Muscle of back (tissue), 11 donors: ENCODE measurements around the gene IL24. TPM values are rescaled to one million over a fixed set of nuclear protein-coding genes. Genes with fewer than 3 reads are reported as not detected.
"Not testable (repeated sequence)": the region's sequence is repeated elsewhere in the genome, so short reads cannot be mapped to it uniquely, and the experiment has no call there.

Experiments
- DNase-seq, 3 donors: peaks; one replicate each; pipeline versions ENCODE4 v3.0.0 to v3.0.0-alpha.2; 2013
- polyA plus RNA-seq, 10 donors: library from polyadenylated mRNA; unstranded; fragments of 120-200 nt; gene quantifications; one replicate each; pipeline ENCODE4 v1.2.1, GENCODE V29; 2013; ENCODE audit not compliant: insufficient read length in 10 of 10

IL24 gene
- polyA plus RNA-seq, 10 donors, result 0.10 to 1.6 (median 0.16) TPM; not detected in 2

DNA sequence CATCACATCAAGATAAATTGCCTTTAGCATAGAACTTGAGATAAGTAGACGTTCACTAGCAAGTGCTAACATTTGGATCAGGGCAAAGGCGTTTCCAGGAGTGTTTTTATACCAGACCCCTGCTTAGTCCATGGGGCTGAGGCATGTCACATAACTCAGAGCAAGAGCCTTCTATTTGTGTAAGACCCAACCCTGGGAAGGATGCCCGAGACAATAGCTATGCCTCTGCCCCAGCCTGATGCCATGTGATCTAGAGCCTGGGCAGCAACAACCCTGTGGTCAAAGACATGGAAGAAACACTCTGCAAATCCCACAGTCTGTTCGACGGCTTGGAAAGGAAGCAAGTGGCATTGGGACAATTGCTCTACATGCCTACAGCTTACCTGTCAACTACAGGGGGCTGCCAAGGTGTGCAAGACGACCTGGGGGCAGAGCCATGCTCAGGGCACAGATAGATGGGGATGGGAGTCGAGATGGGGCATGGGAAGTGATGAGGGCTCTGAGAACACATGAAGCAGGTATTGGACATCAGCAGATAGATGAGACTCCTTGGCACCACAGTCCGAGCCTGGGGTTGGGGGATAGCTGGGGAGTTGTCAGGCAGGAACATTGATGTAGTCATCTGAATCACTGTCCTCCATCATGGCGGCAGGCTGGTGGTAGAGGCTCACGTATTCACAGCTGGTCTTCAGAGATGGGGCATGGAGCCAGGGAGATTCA is 7.3 kb downstream of the IL24 start:
- no peak for DNase-seq

GRCh38 chr1:206905295-206906164 is 8.3 kb downstream of the IL24 start:
- peak in 1 of 3 donors; percentile 93 for DNase-seq

- no peak for DNase-seq
These were observed 10.2 kb downstream of the IL24 start for GRCh38 chr1:206907304-206907991.

DNA sequence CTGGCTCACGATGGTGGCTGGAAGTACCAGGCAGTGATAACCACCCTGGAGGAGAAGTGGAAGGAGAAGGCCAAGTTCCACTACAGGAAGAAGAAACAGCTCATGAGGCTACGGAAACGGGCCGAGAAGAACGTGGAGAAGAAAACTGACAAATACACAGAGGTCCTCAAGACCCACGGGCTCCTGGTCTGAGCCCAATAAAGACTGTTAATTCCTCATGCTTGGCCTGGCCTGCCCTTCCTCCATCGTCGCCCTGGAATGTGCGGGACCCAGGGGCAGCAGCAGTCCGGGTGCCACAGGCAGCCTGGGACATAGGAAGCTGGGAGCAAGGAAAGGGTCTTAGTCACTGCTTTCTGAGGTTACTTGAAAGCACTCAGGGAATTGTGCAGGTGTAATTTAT is 10.8 kb downstream of the IL24 start:
- no peak for DNase-seq

GRCh38 chr1:206909161-206909882 is 12.1 kb downstream of the IL24 start:
- DNase-seq, result peak in 1 of 3 donors; percentile 61

DNA sequence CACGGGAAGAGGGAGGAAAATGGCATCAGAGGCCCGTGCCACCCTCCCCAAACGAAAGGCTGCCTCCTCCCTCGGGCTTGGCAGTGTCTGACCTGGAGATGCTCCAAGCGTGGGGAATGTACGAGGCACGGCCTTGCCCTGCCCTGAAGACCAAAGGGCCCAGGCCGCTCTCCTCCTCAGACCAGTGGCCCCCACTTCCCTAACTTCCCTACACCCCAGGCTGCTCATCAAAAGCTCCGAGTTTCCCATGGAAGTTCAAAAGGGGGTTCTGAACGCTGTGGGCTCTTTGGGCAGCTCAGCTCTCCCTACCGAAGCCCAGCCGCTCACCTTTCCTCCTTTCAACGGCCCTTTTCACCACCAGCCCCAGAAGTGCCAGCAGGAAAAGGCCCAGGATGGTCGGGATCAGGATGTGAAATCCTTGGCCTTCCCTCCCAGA is 12.7 kb downstream of the IL24 start:
- DNase-seq, result no peak

- DNase-seq, result peak; percentile 51 to 76 (median 69)
These were observed 13.9 kb downstream of the IL24 start for GRCh38 chr1:206911064-206911663.

GRCh38 chr1:206912445-206913095 is 15.3 kb downstream of the IL24 start:
- DNase-seq, result peak; percentile 74 to 88 (median 84)

- no peak for DNase-seq
These were observed 16.7 kb downstream of the IL24 start for GRCh38 chr1:206913766-206914537.

DNA sequence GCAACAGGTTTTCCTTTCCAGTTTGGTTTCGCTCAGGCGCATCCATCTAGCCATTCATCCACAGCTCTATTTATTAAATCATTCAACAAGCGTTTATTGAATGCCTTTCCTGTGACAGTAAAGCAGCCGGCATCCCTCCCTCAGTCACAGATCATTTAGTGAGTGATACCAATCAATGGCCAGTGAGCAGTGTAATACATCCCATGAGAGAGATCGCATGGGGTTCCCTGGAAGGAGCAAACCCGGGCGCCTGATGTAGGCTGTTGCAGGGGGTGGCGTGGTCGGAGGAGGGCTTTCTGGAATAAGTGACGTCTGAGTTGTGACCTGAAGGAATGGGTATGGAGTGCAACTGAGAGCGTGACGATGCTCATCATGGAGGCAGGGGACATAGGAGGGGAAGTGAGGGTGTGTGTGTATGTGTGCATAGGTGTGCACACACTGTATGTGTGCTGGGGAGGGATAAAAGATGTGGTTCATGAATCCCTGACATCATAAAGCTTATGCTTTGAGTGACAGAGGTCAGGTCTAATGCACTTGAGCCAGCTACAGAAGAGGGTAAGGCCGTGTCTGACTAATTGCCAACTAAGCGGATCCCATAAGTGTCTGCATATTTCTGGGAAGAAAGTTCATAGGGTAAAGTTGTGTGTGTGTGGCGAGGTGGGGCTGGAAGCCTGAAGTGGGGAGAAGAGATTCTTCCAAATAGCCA is 17.9 kb downstream of the IL24 start:
- no peak for DNase-seq

- DNase-seq, result no peak
These were observed 18.9 kb downstream of the IL24 start for GRCh38 chr1:206916000-206916709.

- DNase-seq, result no peak
These were observed 20.8 kb downstream of the IL24 start for GRCh38 chr1:206918076-206918475.

DNA sequence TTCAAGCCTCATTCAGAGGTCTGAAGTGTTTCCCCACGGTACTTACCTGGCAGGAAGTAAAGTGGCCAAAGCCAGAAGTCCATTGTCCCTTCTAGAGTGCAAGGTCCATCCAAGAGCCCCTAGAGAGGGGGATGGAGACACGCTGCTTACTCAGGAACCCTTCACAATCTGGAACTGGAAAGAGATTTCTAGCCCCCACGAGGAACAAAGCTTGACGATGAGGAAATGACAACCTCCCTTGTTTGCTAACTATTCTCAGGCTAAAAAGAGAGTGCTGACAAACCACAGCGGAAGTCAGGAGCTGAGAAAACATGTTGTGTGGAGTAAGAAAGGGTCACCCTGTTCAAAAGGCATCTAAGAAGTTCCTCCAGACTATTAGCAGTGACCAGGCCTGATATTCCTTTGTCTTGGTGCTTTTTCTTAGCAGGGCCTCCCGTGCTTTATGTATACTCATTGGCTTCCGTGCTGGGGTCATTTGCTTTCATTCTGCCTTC is 24.6 kb downstream of the IL24 start, which contains the start of gene FCMR:
Gene FCMR, minus strand, starts transcription at position 170 of the 494 bp plus-strand sequence. Its CDS starts 87 bp downstream, at position 83.
- DNase-seq, result peak in 2 of 3 donors; percentile 28 to 45

DNA sequence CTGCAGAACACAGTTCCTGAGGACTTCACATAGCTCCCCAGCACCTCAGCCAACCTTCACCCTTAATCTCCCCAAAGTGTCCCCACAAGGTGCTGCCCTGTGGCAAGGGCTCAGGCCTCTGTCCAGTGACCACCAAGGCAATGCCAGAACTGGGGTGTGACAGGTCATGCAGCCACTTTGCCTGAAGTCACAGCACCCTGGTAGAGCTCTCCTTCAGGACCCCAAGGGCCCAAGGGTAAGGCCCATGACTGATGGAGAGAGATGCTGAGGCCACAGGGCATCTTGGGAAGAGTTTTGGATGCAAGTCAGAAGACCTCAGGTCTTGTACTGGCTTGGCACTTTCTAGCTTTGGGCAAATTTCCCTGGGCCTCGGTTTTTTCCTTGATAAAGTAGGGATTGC is 25.3 kb downstream of the IL24 start:
- no peak for DNase-seq

GRCh38 chr1:206923009-206923960 is 26.0 kb downstream of the IL24 start:
- DNase-seq, result peak in 1 of 3 donors; percentile 33

DNA sequence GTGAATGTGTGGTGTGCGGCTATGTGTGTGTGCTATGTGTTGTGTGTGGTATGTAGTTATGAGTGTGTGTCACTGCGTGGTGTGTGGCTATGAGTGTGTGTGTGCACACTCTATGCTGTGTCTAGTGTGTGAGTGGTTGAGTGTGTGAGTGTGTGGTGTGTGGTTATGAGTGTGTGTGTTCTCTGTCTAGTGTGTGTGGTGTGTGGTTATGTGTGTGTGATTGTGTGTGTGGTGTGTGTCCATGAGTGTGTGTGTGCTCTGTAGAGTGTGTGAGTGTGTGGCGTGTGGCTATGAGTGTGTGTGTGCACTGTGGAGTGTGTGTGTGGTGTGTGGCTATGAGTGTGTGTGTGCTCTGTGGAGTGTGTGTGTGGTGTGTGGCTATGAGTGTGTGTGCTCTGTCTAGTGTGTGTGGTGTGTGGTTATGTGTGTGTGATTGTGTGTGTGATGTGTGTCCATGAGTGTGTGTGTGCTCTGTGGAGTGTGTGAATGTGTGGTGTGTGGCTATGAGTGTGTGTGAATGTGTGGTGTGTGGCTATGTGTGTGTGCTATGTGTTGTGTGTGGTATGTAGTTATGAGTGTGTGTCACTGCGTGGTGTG is 26.8 kb downstream of the IL24 start:
- DNase-seq, result not testable (repeated sequence)
